Neural cell (in vitro differentiated cells): Measurements from ENCODE around the gene C11orf21. TPM values are rescaled to one million over a fixed set of nuclear protein-coding genes. Genes with fewer than 3 reads are reported as not detected.

Experiments used
- H2AFZ ChIP-seq: fragments of 200-600, 300-800 bp; sonication (generic), shearing (Covaris generic); 2 replicates; pipeline ENCODE4 v1.6.0; 2014; ENCODE audit warnings: low read depth, mild to moderate bottlenecking, antibody characterized with exemption, low read length, moderate library complexity
- H3F3A ChIP-seq: fragments of 200-600 bp; shearing (Covaris generic); 2 replicates; pipeline ENCODE4 v1.6.1; 2016; ENCODE audit warnings: mild to moderate bottlenecking, moderate library complexity, mixed read lengths, antibody characterized with exemption, low read length; ENCODE audit not compliant: insufficient read depth, poor library complexity, severe bottlenecking
- H3K27ac ChIP-seq: fragments of 200-600, 300-800 bp; sonication (generic), shearing (Covaris generic); 2 replicates; pipeline ENCODE4 v1.5.1; 2014; ENCODE audit warnings: mild to moderate bottlenecking, low read length, moderate library complexity
- H3K27me3 ChIP-seq: fragments of 300-800, 200-600 bp; sonication (generic), shearing (Covaris generic); 2 replicates; pipeline ENCODE4 v1.6.0; 2014; ENCODE audit warnings: mild to moderate bottlenecking, low read depth, low read length, moderate library complexity; ENCODE audit not compliant: insufficient read depth
- H3K36me3 ChIP-seq: fragments of 300-800, 200-600 bp; sonication (generic), shearing (Covaris generic); 2 replicates; pipeline ENCODE4 v1.5.1; 2014; ENCODE audit warnings: mild to moderate bottlenecking, antibody characterized with exemption, low read length, moderate library complexity; ENCODE audit not compliant: insufficient read depth
- H3K4me2 ChIP-seq: fragments of 300-800, 200-600 bp; sonication (generic), shearing (Covaris generic); 2 replicates; pipeline ENCODE4 v1.6.0; 2014; ENCODE audit warnings: mild to moderate bottlenecking, low read length
- H3K4me3 ChIP-seq: fragments of 300-800, 200-600 bp; sonication (generic), shearing (Covaris generic); 2 replicates; pipeline ENCODE4 v1.5.1; 2014; ENCODE audit warnings: mild to moderate bottlenecking, low read length, moderate library complexity
- H3K79me2 ChIP-seq: fragments of 200-600 bp; shearing (Covaris generic); replicated peaks from 2 replicates; pipeline ENCODE4 v1.6.0; 2014; ENCODE audit warnings: mild to moderate bottlenecking, low read length, moderate library complexity; ENCODE audit not compliant: insufficient read depth
- H3K9ac ChIP-seq: fragments of 300-800, 200-600 bp; sonication (generic), shearing (Covaris generic); 2 replicates; pipeline ENCODE4 v1.6.1; 2016; ENCODE audit warnings: mild to moderate bottlenecking, low read length, mixed read lengths
- H3K9me2 ChIP-seq: fragments of 200-600 bp; shearing (Covaris generic); 2 replicates; pipeline ENCODE4 v1.6.1; 2016; ENCODE audit warnings: mild to moderate bottlenecking, low read length, mixed read lengths; ENCODE audit not compliant: insufficient read depth
- H3K9me3 ChIP-seq: fragments of 200-600, 300-800 bp; sonication (generic), shearing (Covaris generic); 2 replicates; pipeline ENCODE4 v1.6.1; 2016; ENCODE audit warnings: mild to moderate bottlenecking, mixed run types, low read length, moderate library complexity, mixed read lengths
- H4K20me1 ChIP-seq: fragments of 200-600 bp; shearing (Covaris generic); 2 replicates; pipeline ENCODE4 v1.6.1; 2016; ENCODE audit warnings: mild to moderate bottlenecking, mixed run types; ENCODE audit not compliant: insufficient read depth
- EP300 ChIP-seq: fragments of 450-650 bp; conservative IDR thresholded peaks from 2 replicates; pipeline ENCODE4 v1.6.1; 2014; ENCODE audit warnings: antibody characterized with exemption, mild to moderate bottlenecking, moderate library complexity; ENCODE audit not compliant: poor library complexity, severe bottlenecking
- EZH2 ChIP-seq: fragments of 200-600, 300-800 bp; shearing (Covaris generic), sonication (generic); IDR thresholded peaks from 2 replicates; pipeline ENCODE4 v1.6.1; 2014; ENCODE audit warnings: antibody characterized with exemption, low read length, borderline replicate concordance, mild to moderate bottlenecking; ENCODE audit not compliant: insufficient read depth, poor library complexity, severe bottlenecking
- MXI1 ChIP-seq: fragments of 450-650 bp; conservative IDR thresholded peaks from 2 replicates; pipeline ENCODE4 v1.6.1; 2014; ENCODE audit warnings: antibody characterized with exemption, mild to moderate bottlenecking; ENCODE audit not compliant: poor library complexity, severe bottlenecking
- POLR2AphosphoS5 ChIP-seq: IDR thresholded peaks from 2 replicates; pipeline ENCODE4 v1.6.1; 2012
- RAD21 ChIP-seq: fragments of 450-650 bp; conservative IDR thresholded peaks from 2 replicates; pipeline ENCODE4 v1.6.1; 2014; ENCODE audit warnings: antibody characterized with exemption, mild to moderate bottlenecking, moderate library complexity
- REST ChIP-seq: IDR thresholded peaks from 2 replicates; pipeline ENCODE4 v1.6.1; 2012; ENCODE audit warnings: borderline replicate concordance
- SMC3 ChIP-seq: fragments of 450-650 bp; conservative IDR thresholded peaks from 2 replicates; pipeline ENCODE4 v1.6.1; 2014; ENCODE audit warnings: antibody characterized with exemption, mild to moderate bottlenecking, moderate library complexity; ENCODE audit not compliant: poor library complexity
- TAF1 ChIP-seq: IDR thresholded peaks from 2 replicates; pipeline ENCODE4 v1.6.1; 2012; ENCODE audit warnings: low read depth
- polyA plus RNA-seq: library from polyadenylated mRNA; depleted of rRNA; stranded (reverse); fragments of >200 nt; gene quantifications from 2 replicates; pipeline ENCODE4 v1.2.3, GENCODE V29; 2014
- TF ChIP-seq, protein P1 (sequence below): fragments of 450-650 bp; IDR thresholded peaks from 2 replicates; pipeline ENCODE4 v1.5.1; 2014; ENCODE audit warnings: antibody characterized with exemption, mild to moderate bottlenecking, moderate library complexity; ENCODE audit not compliant: poor library complexity, severe bottlenecking

The C11orf21 gene
- polyA plus RNA-seq, 1 donor from 2014 or later, result not detected

DNA sequence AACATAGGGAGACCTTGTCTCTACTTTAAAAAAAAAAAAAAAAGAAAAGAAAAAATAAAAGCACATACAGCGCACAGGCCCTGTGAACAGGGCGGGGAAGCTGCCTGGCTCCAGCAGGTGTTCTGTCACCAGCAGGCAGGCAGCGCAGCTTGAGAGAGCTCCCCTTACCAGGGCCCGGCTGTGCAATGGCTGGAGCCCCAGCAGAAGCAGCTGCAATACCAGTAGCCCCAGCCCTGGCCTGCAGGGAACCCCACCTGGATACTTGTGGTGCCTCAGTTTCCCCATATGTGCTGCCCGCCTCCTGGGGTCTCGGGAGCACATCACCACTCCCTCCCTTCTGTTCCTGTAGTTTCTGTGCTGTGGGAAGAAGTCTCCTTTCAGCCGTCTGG lies 12.4 kb upstream of the C11orf21 start:
- Histone ChIP-seq H3F3A (no peaks in the 10 kb centered on the region), H3K9ac (no peak overlapping the region), H2AFZ (no peak overlapping the region), H3K4me3 (no peak overlapping the region), H3K27ac (no peak overlapping the region), H3K27me3 (no peaks in the 10 kb centered on the region), H3K36me3 (no peaks in the 10 kb centered on the region), H3K79me2 (no peaks in the 10 kb centered on the region), H3K9me3 (no peaks in the 10 kb centered on the region), H3K4me2 (no peak overlapping the region), H3K9me2 (no peaks in the 10 kb centered on the region), H4K20me1 (no peaks in the 10 kb centered on the region)
- TF ChIP-seq TAF1, result no peak
- no peak for TF ChIP-seq SMC3
- TF ChIP-seq POLR2AphosphoS5, result no peak
- no peak for TF ChIP-seq EZH2
- no peak for TF ChIP-seq MXI1
- no peak for TF ChIP-seq EP300
- no peak for TF ChIP-seq REST
- no peak for TF ChIP-seq RAD21
- TF ChIP-seq, protein P1, sequence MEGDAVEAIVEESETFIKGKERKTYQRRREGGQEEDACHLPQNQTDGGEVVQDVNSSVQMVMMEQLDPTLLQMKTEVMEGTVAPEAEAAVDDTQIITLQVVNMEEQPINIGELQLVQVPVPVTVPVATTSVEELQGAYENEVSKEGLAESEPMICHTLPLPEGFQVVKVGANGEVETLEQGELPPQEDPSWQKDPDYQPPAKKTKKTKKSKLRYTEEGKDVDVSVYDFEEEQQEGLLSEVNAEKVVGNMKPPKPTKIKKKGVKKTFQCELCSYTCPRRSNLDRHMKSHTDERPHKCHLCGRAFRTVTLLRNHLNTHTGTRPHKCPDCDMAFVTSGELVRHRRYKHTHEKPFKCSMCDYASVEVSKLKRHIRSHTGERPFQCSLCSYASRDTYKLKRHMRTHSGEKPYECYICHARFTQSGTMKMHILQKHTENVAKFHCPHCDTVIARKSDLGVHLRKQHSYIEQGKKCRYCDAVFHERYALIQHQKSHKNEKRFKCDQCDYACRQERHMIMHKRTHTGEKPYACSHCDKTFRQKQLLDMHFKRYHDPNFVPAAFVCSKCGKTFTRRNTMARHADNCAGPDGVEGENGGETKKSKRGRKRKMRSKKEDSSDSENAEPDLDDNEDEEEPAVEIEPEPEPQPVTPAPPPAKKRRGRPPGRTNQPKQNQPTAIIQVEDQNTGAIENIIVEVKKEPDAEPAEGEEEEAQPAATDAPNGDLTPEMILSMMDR, result no peak

DNA sequence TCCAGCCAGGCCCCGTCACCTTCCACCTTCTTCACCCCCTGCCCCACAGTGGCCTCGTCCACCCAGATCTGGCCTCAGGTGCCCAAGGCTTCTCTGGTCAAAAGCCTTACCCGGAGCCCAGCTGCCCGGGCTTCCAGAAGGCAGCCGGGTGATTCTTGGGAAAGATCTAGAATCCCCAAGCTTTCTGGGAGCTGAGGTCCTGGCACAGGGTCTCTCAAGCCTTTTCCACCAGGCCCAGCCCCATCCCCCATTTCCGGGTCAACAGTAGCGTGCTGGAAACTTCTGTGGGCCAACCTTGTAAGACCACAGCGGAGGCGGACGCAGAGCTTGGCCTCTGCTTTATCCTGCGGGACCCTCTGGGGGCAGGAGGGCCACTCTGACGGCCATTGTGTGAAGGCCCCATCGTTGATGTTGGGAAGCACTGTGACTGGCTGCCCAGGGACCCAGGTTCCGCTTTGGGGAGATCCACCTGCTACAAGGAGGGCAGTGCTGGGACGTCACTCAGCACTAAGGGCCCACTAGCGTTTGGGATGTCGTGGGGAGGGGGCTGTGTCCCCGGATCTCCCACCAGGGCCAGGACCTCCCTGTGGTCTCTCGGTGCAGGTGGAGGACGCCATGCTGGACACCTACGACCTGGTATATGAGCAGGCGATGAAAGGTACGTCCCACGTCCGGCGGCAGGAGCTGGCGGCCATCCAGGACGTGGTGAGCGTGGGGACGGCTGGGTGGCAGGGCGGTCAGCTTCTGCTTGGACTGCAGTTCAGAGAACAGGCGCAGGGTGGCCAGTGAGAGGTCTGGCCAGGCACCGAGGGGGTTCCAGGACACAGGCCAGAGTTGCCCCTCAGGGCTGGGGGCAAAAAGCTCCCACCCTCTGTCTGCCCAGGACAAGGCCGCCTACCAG lies 11.6 kb upstream of the C11orf21 start:
- Histone ChIP-seq H2AFZ (no peak overlapping the region), H3K27ac (no peak overlapping the region), H3K4me2 (no peak overlapping the region)

More for the DNA sequence above, 11.6 kb upstream of the C11orf21 start:
- TF ChIP-seq EZH2, result no peak
- TF ChIP-seq TAF1, result no peak
- TF ChIP-seq EP300, result no peak
- no peak for TF ChIP-seq POLR2AphosphoS5
- no peak for TF ChIP-seq MXI1
- no peak for TF ChIP-seq SMC3
- Histone ChIP-seq H3K9ac (no peak overlapping the region), H3K36me3 (no peaks in the 10 kb centered on the region), H3K9me3 (no peaks in the 10 kb centered on the region), H4K20me1 (no peaks in the 10 kb centered on the region), H3K79me2 (no peaks in the 10 kb centered on the region), H3F3A (no peaks in the 10 kb centered on the region), H3K4me3 (no peak overlapping the region), H3K27me3 (no peaks in the 10 kb centered on the region), H3K9me2 (no peaks in the 10 kb centered on the region)
